SHP77 treated with DMSO at 0.1 percent for 48 hours (cell line): ENCODE results near the gene ST6GALNAC3.

Experiments used
- DNase-seq: peaks from one replicate; lab custom pipeline; 2025; lab: John Stamatoyannopoulos, UW

The ST6GALNAC3 gene

GRCh38 chr1:76507376-76507775, 432.8 kb downstream of the ST6GALNAC3 start:
- no peak for DNase-seq

- DNase-seq: no peak
Measured at GRCh38 chr1:76508871-76509270, 434.3 kb downstream of the ST6GALNAC3 start.

DNA sequence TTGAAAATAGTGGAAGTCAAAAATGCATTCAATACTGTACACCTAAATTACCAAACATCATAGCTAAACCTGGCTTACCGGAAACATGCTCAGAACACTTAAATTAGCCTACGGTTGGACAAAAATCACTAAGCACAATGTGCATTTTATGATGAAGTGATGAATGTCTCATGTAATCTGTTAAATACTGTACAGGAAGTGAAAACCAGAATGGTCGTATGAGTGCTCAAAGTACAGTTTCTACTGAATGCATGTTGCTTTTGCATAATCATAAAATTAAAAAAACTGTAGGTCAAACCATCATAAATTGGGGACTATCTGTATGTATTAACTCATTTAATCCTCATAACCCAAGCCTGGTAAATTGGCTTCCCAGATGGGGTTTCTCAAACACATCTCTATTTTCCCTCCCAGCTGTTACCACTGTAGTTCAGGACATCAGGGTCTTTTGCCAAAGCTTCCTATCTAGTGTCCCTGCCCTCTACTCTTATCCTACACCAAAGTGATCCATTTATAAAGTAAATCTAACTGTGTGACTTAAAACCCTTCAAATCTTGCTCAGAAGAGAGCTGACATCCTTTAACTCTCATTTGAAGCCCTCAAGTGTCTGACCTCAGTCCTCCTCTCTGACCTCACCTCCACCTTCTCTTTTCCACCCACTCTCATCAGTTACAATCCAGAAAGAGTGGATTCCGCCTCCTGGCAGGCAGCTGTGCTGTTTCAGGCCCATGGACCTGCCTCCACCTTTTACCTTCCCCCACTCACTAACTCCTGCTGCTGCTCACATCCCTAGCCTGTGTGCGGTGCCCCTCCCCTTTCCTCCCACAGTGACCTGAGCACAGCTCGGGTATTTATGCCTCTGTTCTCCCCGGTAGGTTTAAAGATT, 436.4 kb downstream of the ST6GALNAC3 start:
- DNase-seq: no peak

GRCh38 chr1:76511558-76512179, 437.1 kb downstream of the ST6GALNAC3 start:
- no peak for DNase-seq

DNA sequence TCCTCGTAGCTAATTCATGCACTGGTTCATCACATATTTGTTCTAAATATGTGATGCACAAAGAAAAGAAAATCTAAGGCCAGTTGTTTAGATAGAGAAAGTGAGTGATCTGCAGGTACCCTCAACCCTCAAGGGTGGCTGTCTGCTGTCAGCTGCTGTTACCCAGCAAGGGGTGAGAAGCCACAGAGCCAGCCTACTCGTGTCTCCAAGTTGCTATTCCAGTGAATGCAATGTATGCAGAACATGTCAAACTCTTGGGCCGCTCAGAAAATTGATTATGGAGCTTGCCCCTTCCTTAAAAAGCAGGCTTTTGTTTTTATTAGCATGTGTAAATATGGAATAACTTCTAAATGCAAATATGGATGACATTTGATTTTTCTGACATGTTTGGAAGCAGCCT, 456.4 kb downstream of the ST6GALNAC3 start:
- DNase-seq: no peak

DNA sequence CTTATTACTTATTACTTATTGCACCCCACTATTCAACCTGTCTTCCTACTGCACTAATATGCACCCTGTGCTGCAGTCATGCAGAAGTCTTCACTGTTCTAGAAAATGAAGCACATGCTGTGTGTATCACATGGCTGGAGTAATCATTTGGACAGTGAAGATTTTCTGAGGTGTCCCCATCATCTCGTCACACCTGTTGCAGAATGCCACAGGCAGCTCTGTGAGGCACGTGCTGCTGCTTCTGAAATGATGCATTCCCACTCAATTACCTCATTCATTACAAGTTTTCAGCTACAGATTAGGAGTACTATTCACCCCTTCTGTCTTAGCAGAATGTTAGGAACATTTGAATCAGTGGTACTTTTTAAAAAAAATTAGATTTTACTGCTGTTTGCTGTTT, 467.1 kb downstream of the ST6GALNAC3 start:
- no peak for DNase-seq

- DNase-seq: no peak
Measured at GRCh38 chr1:76542359-76542758, 467.8 kb downstream of the ST6GALNAC3 start.

DNA sequence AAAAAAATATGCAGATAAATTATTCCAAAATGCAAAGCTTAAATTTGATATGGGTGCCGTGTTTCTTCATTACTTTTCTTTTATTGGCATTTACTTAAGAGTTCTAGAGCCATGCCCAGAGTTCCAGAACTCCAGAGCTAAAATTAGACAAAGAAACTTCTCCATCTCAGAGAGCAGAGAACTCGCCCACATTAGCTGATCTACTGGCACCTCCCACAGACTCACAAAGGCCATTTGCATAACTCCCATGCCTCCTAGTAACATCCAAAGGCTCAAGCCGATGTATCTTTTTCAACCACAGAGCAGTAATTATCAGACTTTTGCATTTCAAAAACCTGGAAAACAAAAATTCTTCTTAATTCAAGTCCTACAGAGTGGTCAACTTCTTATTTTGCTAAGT, 468.9 kb downstream of the ST6GALNAC3 start:
- no peak for DNase-seq

DNA sequence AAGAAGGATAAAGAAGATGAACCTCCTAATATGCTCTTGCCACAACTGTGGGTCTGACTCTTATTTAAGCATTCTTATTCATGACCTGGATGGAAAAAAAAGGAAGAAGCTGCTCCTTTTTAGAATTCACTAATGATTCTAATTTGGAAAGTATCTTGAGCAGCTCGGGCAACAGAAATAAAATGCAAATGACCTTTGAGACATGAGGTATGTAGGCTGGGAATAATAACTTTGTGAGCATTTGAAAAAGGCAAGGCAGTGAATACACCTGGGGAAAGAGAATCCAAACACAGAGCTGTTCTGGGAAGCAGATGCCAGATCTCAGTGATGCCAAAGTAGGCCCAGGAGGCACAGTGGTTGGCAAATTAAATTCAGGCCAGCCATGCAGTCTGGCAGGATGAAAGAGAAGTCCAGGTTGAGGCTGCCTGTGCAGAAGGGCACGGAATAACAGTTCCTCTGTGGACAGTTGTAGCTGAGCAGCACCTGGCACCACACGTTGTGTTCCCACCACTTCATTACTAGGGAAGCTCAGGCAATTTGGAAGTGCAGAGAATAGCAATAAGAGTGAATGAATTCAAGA, 471.9 kb downstream of the ST6GALNAC3 start:
- DNase-seq: no peak

DNA sequence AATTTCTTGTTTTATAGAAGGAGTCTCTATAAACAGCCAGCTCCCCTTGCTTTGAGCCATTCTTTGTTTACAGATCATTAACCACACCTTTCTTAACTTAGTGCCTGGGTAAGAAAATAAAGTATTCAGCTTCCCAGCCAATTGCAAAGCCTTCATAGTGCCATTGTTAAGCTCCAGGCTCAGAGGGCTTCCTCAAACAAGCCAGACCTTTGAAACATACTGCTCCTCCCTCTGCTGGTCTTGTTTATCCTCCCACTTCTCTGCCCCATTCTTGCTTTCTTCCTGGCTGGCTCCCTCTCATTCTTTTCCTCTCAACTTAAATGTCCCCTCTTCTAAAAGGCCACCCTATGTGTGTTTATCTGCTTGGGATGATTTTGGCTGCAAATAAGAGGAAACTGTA, 473.4 kb downstream of the ST6GALNAC3 start:
- DNase-seq: no peak

DNA sequence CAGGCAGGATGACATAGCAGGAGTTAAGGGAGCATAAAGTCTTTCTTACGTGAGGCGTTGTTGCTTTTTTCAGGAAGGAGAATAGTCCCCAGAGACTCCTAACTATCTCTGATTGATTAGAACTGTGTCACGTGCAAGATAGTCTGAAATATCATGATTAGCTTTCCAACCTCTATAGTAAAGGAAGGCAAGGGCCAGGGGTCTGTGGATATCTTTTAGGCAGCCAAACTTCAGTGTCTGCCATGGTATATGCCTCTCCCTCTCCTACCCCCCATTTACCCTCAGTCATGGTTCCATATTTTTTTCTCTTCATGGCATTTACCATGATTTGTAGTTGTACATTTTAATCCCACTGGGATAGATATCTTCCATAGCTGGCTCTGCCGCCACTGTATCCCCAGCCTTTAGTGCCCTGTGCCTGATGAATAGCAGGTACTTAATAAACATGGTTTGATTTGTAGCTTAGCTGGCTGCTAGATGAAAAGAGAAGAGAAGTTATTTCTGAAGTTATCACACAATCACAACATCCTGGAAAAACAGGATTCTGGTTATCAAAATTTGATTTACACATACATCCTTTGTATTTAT, 474.1 kb downstream of the ST6GALNAC3 start:
- no peak for DNase-seq

DNA sequence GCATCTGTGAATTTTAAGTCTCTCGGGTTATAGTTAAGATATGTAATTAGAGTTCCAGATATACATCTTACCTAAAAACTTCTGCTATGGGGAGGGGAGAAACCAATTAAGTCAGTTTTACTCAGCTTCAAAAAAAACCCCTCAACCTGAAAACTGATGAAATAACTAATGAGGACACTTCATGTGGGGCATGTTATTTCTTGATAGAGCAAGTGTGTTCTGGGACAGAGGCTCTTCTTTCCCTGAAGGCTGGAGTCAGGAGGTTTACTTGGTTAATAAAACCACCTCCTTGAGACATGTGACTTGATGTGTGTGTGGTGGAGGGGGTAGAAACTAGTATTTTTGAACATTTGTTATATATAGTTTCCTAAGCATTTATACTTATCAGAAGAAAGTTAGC, 479.7 kb downstream of the ST6GALNAC3 start:
- no peak for DNase-seq

- DNase-seq: no peak
Measured at GRCh38 chr1:76562292-76562691, 487.7 kb downstream of the ST6GALNAC3 start.

DNA sequence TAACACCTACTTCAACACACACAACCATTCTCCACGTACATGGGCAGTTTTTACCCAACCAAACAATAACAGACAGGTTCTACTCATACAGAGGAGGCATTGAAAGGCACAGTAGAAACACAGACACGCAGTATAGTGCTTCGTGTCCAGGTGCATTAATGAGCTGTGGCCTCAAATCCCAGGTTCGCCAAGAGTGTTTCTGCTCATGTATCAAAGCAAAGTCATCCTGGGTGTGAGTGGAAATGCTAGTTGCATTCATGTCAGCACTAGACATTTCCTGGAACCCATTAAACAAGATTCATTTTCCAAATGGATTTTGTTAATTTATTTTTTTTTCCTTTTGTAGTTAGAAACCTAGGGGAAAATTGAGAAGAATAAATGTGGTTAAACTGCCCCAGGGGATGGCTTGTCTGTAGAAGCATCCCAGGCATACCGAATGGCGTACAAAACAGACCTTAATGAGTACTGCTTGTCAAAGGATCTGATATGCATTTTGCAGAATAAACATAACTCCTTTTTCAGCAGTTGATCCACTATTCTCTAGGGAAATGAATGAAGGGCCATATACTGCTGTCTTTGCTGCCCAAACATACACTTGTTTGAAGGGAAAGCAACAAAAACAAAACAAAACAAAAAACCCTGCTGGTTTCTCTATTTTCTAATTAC, 494.2 kb downstream of the ST6GALNAC3 start:
- no peak for DNase-seq

GRCh38 chr1:76571248-76571647, 496.7 kb downstream of the ST6GALNAC3 start:
- no peak for DNase-seq

DNA sequence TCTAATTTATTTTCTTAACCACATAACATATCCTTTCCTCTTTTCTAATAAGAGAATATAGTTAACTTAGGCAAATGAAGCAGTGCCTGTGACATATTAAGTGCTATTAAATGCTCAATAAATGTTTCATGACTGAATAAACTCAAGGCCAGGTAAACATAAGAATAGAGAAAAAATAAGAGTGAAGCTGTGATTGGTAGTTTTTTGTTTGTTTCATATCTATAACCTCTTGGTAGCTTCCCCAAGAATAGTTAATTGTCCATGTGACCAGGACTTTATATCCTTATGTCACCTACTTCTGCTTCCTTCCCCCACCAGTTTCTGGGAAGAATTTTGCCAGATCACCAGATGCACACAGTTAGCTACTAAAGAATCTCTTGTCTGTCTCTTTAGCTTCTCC, 497.7 kb downstream of the ST6GALNAC3 start:
- DNase-seq: no peak

DNA sequence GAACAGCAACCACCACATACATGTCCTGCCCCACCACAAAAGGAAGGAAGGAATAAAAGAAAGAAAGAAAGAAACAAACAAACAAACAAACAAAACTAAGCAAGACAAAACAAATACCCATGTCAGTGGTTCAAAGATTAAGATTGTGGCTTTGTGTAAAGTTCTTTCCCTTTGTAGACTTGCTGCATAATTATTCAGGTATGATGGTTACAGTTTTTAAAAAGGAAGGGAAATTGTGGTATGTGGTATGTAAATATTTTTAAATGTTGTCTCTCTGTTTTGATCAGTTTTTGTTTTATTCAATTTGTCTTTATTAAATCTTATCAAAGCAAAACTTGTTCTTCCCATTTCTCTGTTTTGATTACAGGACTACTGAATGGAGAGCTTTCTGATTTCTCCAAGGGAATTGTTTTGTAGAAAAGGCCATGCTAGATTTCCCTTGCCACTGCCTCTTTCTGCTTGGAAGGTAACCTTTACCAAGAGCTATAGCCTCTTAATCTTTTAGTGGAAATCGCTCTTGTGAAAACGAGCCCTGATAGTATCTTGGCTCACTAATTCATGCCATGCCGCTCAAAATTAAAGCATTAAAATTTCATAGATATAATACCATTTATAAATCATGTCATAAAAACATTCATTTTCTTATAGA, 502.5 kb downstream of the ST6GALNAC3 start:
- no peak for DNase-seq

DNA sequence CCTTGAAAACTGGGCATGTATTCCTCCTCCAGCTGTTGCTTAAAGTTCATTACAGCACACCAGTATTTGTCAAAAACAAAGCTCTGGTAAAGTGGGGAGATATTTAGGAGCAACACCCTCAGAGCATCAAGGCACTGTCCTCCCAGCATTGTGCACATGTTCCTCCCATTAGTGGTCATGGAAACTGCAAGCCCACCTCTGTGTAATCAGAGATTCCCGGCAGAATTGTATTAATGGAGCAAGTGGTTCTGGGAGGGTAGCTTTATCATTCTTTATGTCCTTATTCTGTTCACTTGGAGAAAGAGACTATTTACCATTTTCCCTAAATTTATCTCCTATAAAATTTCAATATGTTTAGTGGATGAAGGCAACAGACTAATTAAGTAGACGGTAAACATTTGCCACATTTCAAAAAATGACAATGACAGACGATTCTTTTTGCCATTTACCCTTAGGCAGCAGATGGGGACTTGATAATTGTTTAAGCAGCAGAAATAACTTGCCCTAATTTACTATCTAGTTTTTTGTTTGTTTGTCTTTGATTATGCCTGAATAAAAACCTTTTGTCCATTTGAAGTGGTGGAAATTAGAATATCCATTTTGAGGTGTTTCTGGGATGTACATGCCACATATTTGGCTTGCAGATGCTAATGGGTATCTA, 503.1 kb downstream of the ST6GALNAC3 start:
- no peak for DNase-seq

GRCh38 chr1:76580206-76580605, 505.7 kb downstream of the ST6GALNAC3 start:
- no peak for DNase-seq

GRCh38 chr1:76581712-76582111, 507.2 kb downstream of the ST6GALNAC3 start:
- no peak for DNase-seq

DNA sequence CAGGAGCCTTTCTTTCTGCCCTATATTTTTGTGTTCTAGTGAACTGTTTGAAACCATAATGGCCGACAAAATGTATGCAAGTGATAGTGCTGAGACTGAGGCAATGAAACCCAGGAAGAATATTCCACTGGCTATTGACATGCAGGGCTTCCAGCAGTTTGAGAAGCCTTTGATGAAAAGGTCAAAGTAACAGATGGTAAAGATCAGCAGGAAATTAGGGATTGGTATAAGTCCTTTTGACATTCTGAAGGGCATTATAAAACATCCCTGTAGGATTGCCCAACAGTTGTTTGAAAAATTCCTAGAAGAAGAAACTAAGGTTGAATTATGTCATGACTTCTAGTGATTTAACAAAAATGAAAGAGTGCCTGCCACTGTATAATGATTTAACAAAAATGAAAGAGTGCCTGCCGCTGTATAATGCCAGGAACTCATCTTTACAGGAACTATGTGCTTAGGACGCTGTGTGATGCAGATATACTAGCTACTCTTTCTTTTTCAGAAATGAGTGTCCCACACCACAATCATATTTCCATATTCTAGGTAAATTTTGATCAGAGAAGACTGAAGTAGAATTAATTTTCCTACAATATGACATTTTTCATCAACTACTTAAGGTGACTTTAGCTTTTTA, 508.8 kb downstream of the ST6GALNAC3 start:
- DNase-seq: no peak
